Effector memory CD4-positive, alpha-beta T cell (primary cell): ENCODE measurements around the gene GM2A.
"Not testable (repeated sequence)": the region's sequence is repeated elsewhere in the genome, so short reads cannot be mapped to it uniquely, and the experiment has no call there.

ENCODE experiments used
- DNase-seq, 3 donors: peaks; one replicate each; pipeline ENCODE4 v3.0.0-alpha.2; 2020
- H3K27ac ChIP-seq: 2 replicates; pipeline ENCODE4 v1.7.0; 2013; ENCODE audit warnings: mild to moderate bottlenecking, low read length, moderate library complexity; ENCODE audit not compliant: insufficient read depth, poor library complexity, severe bottlenecking
- H3K27me3 ChIP-seq: replicated peaks from 2 replicates; pipeline ENCODE4 v1.7.0; 2013; ENCODE audit warnings: mild to moderate bottlenecking, low read length; ENCODE audit not compliant: insufficient read depth, control insufficient read depth, poor library complexity, severe bottlenecking
- H3K36me3 ChIP-seq: 2 replicates; pipeline ENCODE4 v1.7.0; 2013; ENCODE audit warnings: mild to moderate bottlenecking, low read length, moderate library complexity; ENCODE audit not compliant: control insufficient read depth, insufficient read depth
- H3K4me1 ChIP-seq: 2 replicates; pipeline ENCODE4 v1.7.0; 2013; ENCODE audit warnings: low read length, mild to moderate bottlenecking; ENCODE audit not compliant: control insufficient read depth, insufficient read depth, poor library complexity, severe bottlenecking
- H3K4me3 ChIP-seq: 2 replicates; pipeline ENCODE4 v1.7.0; 2013; ENCODE audit warnings: low read length, low read depth, mild to moderate bottlenecking; ENCODE audit not compliant: insufficient read depth, poor library complexity, severe bottlenecking
- H3K9me3 ChIP-seq: 2 replicates; pipeline ENCODE4 v1.7.0; 2013; ENCODE audit warnings: mild to moderate bottlenecking, low read length, moderate library complexity; ENCODE audit not compliant: control insufficient read depth

Gene GM2A

GRCh38 chr5:151238303-151238741 is 14.7 kb upstream of the GM2A start:
- Histone ChIP-seq H3K9me3 (no peaks in the 10 kb centered on the region), H3K27ac (no peak overlapping the region), H3K36me3 (no peaks in the 10 kb centered on the region), H3K4me1 (peaks cover 12% of the 10 kb centered on the region), H3K4me3 (no peak overlapping the region), H3K27me3 (no peaks in the 10 kb centered on the region)
- DNase-seq, result no peak

DNA sequence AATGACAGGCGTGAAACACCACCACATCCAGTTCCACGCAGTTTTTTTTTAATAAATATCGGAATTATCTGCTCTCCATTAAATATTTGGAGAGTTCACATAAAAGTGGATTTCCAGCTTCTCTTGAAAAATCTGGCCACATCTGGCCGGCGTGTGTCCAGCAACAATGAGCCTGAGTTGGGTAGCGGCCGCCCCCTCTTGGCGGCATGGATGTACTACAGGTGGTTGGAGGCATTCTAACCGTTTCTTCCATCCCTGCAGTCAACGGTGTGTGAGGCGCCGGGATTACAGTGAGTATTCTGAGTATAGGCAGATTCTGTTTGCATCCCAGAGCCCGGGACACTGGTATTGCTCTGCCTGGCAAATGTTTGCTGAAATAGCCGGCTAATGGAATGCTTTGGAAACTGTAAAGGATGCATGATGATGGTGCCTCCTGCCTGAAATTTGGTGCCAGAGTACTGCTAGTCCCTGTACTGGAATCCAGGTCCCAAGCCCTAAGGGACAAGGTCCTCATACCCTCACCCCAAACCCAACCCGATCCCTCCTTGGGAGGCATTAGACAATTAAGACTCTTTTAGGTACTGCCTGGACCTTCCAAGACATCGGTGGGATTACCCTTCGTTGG is 13.6 kb upstream of the GM2A start:
- no peaks in the 10 kb centered on the region for H3K36me3 ChIP-seq
- H3K27ac ChIP-seq, result no peak overlapping the region
- no peaks in the 10 kb centered on the region for H3K9me3 ChIP-seq
- H3K4me3 ChIP-seq, result no peak overlapping the region
- no peaks in the 10 kb centered on the region for H3K27me3 ChIP-seq
- peaks cover 12% of the 10 kb centered on the region for H3K4me1 ChIP-seq
- peak in 2 of 3 donors; percentile 30 to 49 for DNase-seq

DNA sequence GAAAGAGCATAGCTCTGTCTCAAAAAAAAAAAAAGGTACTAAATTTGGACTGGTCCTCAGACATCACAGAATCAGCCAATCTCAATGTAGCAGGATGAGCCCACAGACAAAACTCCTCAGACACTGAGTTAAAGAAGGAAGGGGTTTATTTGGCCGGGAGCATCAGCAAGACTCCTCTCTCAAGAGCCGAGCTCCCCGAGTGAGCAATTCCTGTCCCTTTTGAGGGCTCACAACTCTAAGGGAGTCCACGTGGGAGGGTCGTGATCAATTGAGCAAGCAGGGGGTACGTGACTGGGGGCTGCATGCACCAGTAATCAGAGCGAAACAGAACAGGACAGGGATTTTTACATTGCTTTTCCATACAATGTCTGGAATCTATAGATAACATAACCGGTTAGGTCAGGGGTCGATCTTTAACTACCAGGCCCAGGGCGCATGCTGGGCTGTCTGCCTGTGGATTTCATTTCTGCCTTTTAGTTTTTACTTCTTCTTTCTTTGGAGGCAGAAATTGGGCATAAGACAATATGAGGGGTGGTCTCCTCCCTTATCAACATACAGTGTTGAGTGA is 12.6 kb upstream of the GM2A start:
- H3K4me1 ChIP-seq, H3K9me3 ChIP-seq, H3K27me3 ChIP-seq, H3K36me3 ChIP-seq, DNase-seq, H3K4me3 ChIP-seq, H3K27ac ChIP-seq: not testable (repeated sequence)

DNA sequence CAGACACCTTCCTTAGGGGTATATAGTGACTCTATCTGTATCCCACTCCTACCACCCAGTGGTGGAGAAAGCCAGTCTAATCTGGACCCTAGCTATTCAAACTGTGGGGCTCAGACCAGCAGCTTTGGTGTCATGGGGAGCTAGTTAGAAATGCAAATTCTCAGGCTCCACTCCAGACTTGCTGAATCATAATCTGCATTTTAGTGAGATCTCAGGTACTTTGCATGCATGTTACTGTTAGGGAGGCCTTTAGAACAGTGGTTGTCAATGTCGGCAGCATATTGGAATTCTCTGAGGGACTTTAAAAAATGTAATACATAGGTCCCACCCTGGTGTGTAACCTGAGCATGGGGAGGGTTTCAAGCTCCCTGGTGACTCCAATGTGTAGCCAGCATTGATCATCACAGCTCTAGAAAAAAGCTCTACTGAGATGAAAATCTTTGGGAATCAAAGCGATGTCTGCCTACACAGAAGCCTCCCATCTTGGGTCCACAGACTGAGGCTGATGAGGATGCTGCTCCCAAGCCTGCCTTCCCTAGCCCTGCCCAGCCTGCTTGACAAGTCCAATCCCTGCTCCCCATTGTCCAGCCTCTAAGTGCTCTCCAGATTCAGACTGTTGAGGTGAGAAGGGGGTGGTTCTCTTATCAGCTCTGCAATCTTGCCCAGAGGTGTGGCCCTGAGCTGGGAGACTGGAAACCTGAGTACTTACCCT is 11.9 kb upstream of the GM2A start:
- Histone ChIP-seq H3K27ac (no peak overlapping the region), H3K36me3 (no peaks in the 10 kb centered on the region), H3K4me3 (no peak overlapping the region), H3K27me3 (no peaks in the 10 kb centered on the region), H3K9me3 (no peaks in the 10 kb centered on the region), H3K4me1 (peaks cover 3% of the 10 kb centered on the region)
- DNase-seq, result no peak

GRCh38 chr5:151243127-151243526 is 9.9 kb upstream of the GM2A start:
- H3K27ac ChIP-seq, result no peak overlapping the region
- no peaks in the 10 kb centered on the region for H3K36me3 ChIP-seq
- no peaks in the 10 kb centered on the region for H3K27me3 ChIP-seq
- DNase-seq, result no peak
- peaks cover 3% of the 10 kb centered on the region for H3K4me1 ChIP-seq
- H3K4me3 ChIP-seq, result no peak overlapping the region
- H3K9me3 ChIP-seq, result no peaks in the 10 kb centered on the region

DNA sequence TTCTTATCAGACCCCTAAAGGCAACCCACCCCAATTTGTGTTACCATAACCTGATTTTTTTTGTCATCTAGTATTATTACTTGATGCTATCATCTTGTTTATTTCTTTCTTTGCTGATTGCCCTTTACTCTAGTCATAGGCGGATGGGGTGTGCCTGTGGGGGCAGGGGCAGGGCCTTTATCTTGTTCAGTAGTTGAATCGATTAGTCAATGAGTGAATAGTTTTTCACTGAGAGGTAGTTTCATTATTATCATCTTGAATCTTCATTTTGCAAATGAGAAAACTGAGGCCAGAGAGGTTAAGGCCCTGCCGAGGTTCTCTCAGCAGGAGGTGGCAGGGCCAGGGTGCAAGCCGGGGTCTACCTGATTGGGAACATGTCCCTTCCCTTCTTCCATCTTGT is 9.4 kb upstream of the GM2A start:
- Histone ChIP-seq H3K9me3 (no peaks in the 10 kb centered on the region), H3K4me1 (peaks cover 3% of the 10 kb centered on the region), H3K4me3 (no peak overlapping the region), H3K27me3 (no peaks in the 10 kb centered on the region), H3K36me3 (no peaks in the 10 kb centered on the region), H3K27ac (no peak overlapping the region)
- DNase-seq, result no peak

DNA sequence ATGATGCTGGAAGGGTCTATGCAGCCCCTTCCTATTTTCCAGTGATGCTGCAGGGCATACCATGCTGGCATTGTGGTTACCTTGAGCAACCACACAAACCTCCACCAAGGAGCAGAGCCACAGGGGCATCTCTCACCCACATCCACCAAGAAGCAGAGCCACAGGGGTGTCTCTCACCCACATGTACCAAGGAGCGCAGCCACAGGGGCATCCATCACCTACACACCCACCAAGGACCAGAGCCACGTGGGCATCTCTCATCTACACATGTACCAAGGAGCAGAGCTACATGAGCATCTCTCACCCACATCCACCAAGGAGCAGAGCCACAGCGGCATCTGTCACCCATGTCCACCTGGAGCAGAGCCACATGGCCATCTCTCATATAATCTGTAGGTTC is 8.8 kb upstream of the GM2A start:
- no peak overlapping the region for H3K4me3 ChIP-seq
- H3K27me3 ChIP-seq, result no peaks in the 10 kb centered on the region
- peaks cover 3% of the 10 kb centered on the region for H3K4me1 ChIP-seq
- no peak overlapping the region for H3K27ac ChIP-seq
- no peak for DNase-seq
- no peaks in the 10 kb centered on the region for H3K36me3 ChIP-seq
- H3K9me3 ChIP-seq, result no peaks in the 10 kb centered on the region

- Histone ChIP-seq H3K4me1 (no peaks in the 10 kb centered on the region), H3K9me3 (no peaks in the 10 kb centered on the region), H3K27ac (no peak overlapping the region), H3K36me3 (no peaks in the 10 kb centered on the region), H3K27me3 (no peaks in the 10 kb centered on the region), H3K4me3 (no peak overlapping the region)
- DNase-seq, result no peak
Observed at GRCh38 chr5:151245680-151246219, 7.2 kb upstream of the GM2A start.

- Histone ChIP-seq H3K9me3 (no peaks in the 10 kb centered on the region), H3K27me3 (no peaks in the 10 kb centered on the region), H3K4me1 (peaks cover 10% of the 10 kb centered on the region), H3K4me3 (no peak overlapping the region), H3K27ac (no peak overlapping the region), H3K36me3 (no peaks in the 10 kb centered on the region)
- DNase-seq, result no peak
Observed at GRCh38 chr5:151248651-151249050, 4.3 kb upstream of the GM2A start.

DNA sequence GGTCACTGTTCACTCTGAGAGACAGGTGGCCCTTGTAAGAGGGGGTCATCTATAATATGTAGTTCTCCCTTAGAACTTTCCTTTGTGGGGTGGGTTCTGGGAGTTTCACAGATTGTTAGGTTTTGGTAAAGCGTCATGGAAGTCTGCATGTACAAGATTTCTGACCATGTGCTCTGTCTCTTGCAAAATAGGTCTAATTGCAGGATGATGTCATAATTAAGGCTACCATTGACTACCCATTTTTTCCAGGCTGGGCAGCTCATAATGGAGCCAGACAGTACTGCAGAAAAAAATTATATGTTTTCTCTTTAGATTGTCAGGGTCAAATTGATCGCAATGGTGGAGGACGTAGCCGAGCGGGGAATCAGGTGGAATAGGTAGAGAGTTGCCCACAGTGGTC is 3.7 kb upstream of the GM2A start:
- Histone ChIP-seq H3K4me3 (no peak overlapping the region), H3K9me3 (no peaks in the 10 kb centered on the region), H3K27me3 (no peaks in the 10 kb centered on the region), H3K4me1 (peaks cover 11% of the 10 kb centered on the region), H3K36me3 (no peaks in the 10 kb centered on the region), H3K27ac (no peak overlapping the region)
- no peak for DNase-seq
